Measurements from ENCODE around the gene KCNT1.

The KCNT1 gene

DNA sequence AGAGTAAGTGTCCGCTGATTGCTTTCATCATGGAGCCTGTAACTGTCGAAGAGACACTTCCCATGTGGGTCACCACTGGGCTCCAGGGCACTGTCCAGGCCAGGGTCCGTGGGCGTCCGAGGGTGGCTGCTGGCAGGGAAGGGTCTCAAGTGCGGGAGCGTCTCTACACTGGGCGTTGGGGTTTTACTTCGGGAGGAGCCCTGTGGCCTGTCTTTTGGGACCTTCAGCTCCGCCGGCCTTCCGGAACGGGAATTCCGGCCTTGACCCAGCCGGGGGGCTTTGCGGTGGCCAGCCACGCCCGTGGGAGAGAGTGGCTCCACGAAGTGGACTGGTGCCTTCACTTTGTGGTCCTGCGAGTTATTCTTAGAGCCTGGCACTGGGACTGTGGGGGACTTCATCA lies 119.1 kb downstream of the KCNT1 start:
- H3K4me3 ChIP-seq (ENCODE audit: low read depth, low read length) = no peak overlapping the region
- TF ChIP-seq, protein P1, sequence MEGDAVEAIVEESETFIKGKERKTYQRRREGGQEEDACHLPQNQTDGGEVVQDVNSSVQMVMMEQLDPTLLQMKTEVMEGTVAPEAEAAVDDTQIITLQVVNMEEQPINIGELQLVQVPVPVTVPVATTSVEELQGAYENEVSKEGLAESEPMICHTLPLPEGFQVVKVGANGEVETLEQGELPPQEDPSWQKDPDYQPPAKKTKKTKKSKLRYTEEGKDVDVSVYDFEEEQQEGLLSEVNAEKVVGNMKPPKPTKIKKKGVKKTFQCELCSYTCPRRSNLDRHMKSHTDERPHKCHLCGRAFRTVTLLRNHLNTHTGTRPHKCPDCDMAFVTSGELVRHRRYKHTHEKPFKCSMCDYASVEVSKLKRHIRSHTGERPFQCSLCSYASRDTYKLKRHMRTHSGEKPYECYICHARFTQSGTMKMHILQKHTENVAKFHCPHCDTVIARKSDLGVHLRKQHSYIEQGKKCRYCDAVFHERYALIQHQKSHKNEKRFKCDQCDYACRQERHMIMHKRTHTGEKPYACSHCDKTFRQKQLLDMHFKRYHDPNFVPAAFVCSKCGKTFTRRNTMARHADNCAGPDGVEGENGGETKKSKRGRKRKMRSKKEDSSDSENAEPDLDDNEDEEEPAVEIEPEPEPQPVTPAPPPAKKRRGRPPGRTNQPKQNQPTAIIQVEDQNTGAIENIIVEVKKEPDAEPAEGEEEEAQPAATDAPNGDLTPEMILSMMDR (IDR thresholded peaks at IDR 0.05; ENCODE audit: low read depth, low read length) = no peak

DNA sequence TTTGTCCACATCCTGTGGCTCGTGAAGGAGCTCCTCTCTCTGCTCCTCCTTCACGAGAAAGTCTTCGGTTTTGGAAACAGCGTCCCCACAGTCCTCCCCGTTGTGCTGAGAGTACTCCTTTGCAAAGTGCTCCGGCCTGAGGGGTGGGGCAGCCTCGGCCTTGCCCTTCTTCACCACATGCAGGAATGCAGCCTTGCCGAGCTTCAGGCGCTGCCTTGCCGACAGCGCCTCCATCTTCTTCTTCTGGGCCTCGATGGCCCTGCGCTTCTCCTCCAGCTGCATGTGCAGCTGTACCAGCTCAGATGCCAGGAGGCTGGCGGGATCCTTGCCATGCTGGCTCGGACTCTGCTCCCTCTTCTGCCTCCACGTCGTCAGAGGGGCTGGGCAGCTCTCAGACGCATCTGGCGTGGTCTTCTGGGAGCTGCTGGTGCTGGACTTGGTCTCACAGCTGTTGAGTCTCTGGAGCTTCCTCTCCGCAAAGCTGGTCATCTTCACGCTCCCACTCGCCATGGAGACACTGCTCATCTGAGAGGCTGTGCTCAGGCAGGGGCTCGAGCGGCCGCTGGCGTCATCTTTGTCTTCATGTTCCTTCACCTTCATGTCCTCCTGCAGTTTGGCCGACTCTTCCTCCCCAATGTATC lies 119.9 kb downstream of the KCNT1 start:
- H3K4me3 ChIP-seq (ENCODE audit: low read depth, low read length) = no peak overlapping the region
- TF ChIP-seq, protein P1 (IDR thresholded peaks at IDR 0.05; ENCODE audit: low read depth, low read length) = no peak

DNA sequence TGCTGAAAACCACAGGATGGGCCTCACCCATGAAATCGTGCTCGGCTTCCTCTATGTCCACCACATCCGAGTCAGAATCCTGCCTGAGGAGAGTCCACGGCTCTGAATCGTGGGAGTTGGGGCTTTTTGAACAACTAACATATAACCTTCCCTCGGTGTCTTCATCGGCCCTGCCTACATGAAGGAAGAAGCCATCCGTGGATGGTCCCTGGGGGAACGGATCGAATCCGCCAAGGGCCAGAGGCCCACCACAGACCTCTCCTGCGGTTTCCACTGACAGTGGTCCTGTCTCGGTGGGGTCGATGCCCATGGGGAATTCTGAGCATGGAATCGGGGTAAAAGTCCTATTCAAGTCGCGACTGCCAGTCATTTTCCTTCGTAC lies 120.4 kb downstream of the KCNT1 start:
- TF ChIP-seq, protein P1 (IDR thresholded peaks at IDR 0.05; ENCODE audit: low read depth, low read length) = no peak
- no peak overlapping the region for H3K4me3 ChIP-seq (ENCODE audit: low read depth, low read length)

DNA sequence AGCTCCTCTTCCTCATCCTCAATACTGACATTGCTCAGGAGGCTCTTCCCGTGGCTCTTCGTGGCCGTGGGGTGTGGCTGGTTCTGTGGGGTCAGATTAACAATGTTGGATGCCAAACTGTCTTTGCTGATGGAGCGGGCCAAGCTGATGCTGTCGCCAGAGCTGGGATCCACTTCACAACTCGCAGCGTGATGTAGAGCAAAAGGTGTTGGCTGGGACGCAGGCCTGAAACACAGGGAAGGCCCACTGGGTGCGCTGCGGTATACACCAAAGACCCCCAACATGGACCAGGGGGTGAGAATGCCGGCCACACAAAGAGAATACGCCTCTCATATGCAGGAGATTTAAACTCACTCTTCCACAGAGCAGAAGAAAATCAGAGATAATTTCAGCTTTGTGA lies 121.1 kb downstream of the KCNT1 start:
- no peak overlapping the region for H3K4me3 ChIP-seq (ENCODE audit: low read depth, low read length)
- TF ChIP-seq, protein P1 (IDR thresholded peaks at IDR 0.05; ENCODE audit: low read depth, low read length) = no peak

DNA sequence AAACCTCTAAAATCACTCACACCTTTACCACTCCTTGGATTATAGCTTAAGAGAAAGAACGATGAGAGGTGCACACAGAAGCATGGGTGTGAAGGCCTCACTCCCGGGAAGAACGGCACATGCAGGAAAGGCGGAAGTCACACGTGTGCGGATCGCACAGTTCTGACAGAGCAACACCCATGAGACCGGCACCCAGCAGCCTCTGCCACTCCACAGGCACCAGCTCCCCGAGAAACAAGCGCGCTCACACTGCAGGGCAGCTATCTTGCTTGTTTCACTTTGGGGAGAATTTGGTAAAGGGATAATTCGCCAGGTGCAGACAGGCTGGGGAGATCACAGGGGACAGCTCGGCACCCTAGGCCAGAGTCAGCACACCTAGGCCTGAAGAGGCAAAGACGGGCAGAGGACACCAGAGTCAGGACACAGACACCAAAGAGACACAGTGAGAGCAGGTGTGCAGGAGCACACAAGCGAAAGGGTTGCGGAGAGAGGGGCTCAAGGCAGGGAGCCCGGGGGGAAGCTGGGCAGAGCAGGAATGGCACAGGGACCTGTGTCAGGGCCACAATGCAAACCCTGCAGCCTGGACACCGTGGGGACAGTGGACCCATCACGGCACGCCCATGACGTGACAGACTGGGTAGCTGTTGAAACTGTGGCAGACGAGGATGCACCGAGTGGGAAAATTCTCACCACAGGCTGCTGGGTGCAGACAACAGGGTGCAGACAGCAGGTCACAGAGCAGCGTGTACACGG lies 123.6 kb downstream of the KCNT1 start:
- no peak overlapping the region for H3K4me3 ChIP-seq (ENCODE audit: low read depth, low read length)
- TF ChIP-seq, protein P1 (IDR thresholded peaks at IDR 0.05; ENCODE audit: low read depth, low read length) = no peak

DNA sequence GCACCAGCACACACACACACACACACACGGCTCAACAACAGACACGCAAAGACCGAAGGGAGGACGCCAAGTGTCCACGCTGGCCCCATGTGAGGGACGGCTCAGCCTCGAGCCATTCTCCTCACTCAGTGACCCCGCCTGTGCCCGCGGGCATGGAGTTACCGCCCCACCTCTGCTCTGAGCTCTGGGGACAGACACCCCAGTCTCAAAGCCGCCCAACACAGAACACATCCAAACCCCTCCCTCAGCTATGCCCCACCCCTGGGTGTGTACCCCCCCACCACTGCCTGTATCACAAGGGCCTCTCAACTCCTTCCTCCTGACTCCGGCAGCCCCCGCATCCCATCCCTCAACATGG lies 124.2 kb downstream of the KCNT1 start:
- TF ChIP-seq, protein P1 (IDR thresholded peaks at IDR 0.05; ENCODE audit: low read depth, low read length) = no peak
- no peak overlapping the region for H3K4me3 ChIP-seq (ENCODE audit: low read depth, low read length)

DNA sequence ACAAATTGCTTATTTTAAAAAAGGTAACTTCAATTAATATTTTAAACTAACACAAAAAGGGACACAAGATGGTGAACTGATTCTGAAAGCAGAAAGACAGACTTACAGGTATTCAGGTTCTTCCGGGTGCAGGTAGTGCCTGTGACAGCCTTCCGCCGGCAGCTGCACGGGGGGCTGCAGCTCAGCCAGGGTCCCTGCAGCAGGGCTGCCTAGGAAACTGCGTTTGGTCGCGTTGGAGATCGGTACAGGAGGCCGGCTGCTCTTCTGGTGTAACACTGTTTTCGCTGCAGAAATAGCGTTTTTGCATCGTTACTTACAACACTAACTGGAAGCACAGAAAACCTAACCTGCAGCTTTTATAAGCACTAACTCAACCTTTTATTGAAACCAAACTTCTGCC lies 125.3 kb downstream of the KCNT1 start:
- H3K4me3 ChIP-seq (ENCODE audit: low read depth, low read length) = no peak overlapping the region
- TF ChIP-seq, protein P1 (IDR thresholded peaks at IDR 0.05; ENCODE audit: low read depth, low read length) = no peak

Measured in WI38 (cell line).